ENCODE measurements around the gene RYR3. TPM values are rescaled to one million over a fixed set of nuclear protein-coding genes. Genes with fewer than 3 reads are reported as not detected.
"Not testable (repeated sequence)": the region's sequence is repeated elsewhere in the genome, so short reads cannot be mapped to it uniquely, and the experiment has no call there.

Gene RYR3
- total RNA-seq, 1 donor from 2014 or later = not detected

DNA sequence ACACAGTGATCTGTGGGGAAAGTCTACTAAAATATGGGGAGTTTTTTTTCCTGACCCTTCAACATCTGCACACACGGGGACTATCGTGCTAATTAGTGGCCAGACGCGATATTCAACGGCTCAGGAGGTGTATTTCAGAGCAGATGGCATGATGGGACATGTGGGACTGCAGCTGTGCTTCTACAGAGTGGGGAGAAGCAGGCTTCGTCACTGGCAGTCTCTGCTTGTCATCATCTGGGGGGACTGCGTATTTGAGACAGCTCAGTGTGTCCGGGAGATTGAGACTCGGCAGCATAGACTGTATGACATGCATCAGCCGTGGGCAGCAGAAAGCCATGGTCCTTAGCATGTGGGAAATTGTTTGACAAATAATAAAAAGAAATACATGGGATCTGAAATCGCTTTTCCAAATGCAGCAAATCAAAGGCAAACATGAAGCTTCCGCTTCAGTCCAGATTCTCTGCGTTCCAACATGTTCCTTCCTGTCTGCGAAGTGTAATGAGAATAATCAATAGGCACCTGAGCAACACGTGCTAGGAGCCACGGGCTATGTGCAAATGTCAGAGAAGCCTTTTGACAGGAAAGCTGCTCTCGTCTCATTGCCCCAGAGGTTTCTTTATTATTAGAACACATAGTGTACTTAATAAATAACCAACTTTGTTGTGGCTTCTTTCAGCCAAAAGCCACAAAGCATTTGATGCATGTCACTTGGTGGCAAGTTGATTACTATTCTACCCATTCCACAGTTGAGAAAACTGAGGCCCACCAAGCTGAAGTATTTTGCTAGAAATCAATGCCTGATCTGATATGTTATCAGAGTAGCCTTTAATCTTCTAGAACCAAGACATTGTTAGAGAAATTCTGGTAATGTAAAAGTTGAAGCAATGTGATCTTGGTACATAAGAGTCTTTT lies 276.3 kb downstream of the RYR3 start:
- H3K9me3 Mint-ChIP-seq = no peaks in the 10 kb centered on the region
- CTCF ChIA-PET = no interaction called here
- intact Hi-C loops (cut with micrococcal nuclease) = no loop called here
- POLR2A ChIA-PET = no interaction called here
- no peak overlapping the region for H3K27ac Mint-ChIP-seq
- DNase-seq (no peak), ATAC-seq (ENCODE audit: low read depth) (no peak)
- H3K36me3 Mint-ChIP-seq (ENCODE audit: low read depth) = no peaks in the 10 kb centered on the region
- TF ChIP-seq, protein P1, sequence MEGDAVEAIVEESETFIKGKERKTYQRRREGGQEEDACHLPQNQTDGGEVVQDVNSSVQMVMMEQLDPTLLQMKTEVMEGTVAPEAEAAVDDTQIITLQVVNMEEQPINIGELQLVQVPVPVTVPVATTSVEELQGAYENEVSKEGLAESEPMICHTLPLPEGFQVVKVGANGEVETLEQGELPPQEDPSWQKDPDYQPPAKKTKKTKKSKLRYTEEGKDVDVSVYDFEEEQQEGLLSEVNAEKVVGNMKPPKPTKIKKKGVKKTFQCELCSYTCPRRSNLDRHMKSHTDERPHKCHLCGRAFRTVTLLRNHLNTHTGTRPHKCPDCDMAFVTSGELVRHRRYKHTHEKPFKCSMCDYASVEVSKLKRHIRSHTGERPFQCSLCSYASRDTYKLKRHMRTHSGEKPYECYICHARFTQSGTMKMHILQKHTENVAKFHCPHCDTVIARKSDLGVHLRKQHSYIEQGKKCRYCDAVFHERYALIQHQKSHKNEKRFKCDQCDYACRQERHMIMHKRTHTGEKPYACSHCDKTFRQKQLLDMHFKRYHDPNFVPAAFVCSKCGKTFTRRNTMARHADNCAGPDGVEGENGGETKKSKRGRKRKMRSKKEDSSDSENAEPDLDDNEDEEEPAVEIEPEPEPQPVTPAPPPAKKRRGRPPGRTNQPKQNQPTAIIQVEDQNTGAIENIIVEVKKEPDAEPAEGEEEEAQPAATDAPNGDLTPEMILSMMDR (IDR thresholded peaks at IDR 0.05) = no peak
- no peaks in the 10 kb centered on the region for H3K4me1 Mint-ChIP-seq
- H3K4me3 Mint-ChIP-seq = no peak overlapping the region
- H3K27me3 Mint-ChIP-seq = peaks cover 5% of the 10 kb centered on the region

- DNase-seq = no peak
- no peak for ATAC-seq (ENCODE audit: low read depth)
- Mint-ChIP-seq H3K27me3 (peaks cover 5% of the 10 kb centered on the region), H3K4me1 (no peaks in the 10 kb centered on the region), H3K4me3 (no peak overlapping the region), H3K27ac (no peak overlapping the region), H3K9me3 (no peaks in the 10 kb centered on the region), H3K36me3 (ENCODE audit: low read depth) (no peaks in the 10 kb centered on the region)
- CTCF ChIA-PET = no interaction called here
- POLR2A ChIA-PET = no interaction called here
- intact Hi-C loops (cut with micrococcal nuclease) = no loop called here
- TF ChIP-seq, protein P1 (IDR thresholded peaks at IDR 0.05) = no peak
Measured at GRCh38 chr15:33587773-33588172, 277.0 kb downstream of the RYR3 start.

GRCh38 chr15:33592864-33593263 lies 282.1 kb downstream of the RYR3 start:
- Mint-ChIP-seq H3K4me1 (no peaks in the 10 kb centered on the region), H3K4me3 (no peak overlapping the region), H3K27ac (no peak overlapping the region), H3K9me3 (peaks cover 3% of the 10 kb centered on the region), H3K36me3 (ENCODE audit: low read depth) (no peaks in the 10 kb centered on the region), H3K27me3 (peaks cover 3% of the 10 kb centered on the region)
- ChIA-PET POLR2A (no interaction called here), CTCF (no interaction called here)
- TF ChIP-seq, protein P1 (IDR thresholded peaks at IDR 0.05) = no peak
- no peak for DNase-seq
- no peak for ATAC-seq (ENCODE audit: low read depth)
- intact Hi-C loops (cut with micrococcal nuclease) = no loop called here

DNA sequence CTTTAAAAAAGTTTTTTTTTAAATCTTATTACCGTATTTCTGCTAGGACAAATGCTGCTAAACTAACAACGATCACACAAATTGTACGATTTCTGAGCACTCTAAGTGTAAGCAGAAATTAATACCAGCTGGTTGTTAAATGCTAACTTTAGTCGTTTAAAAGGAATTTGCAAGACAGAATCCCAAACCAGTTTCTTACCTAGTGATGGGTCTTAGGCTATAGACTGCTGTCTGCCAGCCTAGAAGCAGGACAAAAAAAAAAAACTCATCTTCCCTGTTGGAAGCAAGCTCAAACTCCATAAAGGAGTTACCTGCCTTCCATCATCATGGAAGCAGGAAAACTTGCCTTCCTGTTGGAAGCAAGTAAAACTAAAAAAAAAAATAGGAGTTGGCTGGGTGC lies 287.6 kb downstream of the RYR3 start:
- H3K4me3 Mint-ChIP-seq; DNase-seq; H3K4me1 Mint-ChIP-seq; POLR2A ChIA-PET; H3K27ac Mint-ChIP-seq; ATAC-seq (ENCODE audit: low read depth); H3K36me3 Mint-ChIP-seq (ENCODE audit: low read depth); intact Hi-C loops (cut with micrococcal nuclease); H3K27me3 Mint-ChIP-seq; CTCF ChIA-PET; H3K9me3 Mint-ChIP-seq: not testable (repeated sequence)

DNA sequence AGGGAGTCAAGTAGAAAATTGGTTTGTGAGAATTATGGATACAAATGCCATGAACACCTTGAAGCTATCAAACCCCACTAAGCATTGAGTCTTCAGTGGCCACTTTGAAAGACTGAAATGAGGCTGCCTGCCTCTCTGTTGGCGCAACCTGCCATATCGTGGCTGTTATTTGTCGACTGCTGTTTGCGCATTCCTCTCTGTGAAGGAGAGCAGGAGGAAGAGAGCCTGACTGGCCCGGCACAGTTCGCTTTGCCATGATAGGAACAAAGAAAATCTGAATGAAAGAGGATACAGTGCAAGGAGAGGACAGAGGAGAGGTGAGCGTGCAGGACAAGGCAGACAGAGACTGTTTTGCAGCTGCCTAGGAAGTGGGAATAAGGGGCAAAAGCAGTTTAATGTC lies 289.4 kb downstream of the RYR3 start:
- Mint-ChIP-seq H3K4me1 (no peaks in the 10 kb centered on the region), H3K9me3 (no peaks in the 10 kb centered on the region), H3K36me3 (ENCODE audit: low read depth) (no peaks in the 10 kb centered on the region), H3K27ac (no peak overlapping the region), H3K4me3 (no peak overlapping the region), H3K27me3 (no peaks in the 10 kb centered on the region)
- CTCF ChIA-PET = no interaction called here
- DNase-seq = no peak
- no peak for ATAC-seq (ENCODE audit: low read depth)
- TF ChIP-seq, protein P1 (IDR thresholded peaks at IDR 0.05) = no peak
- intact Hi-C loops (cut with micrococcal nuclease) = no loop called here
- POLR2A ChIA-PET = no interaction called here

Measured in activated B cell treated with CpG ODN at 0.5 μM for 24 hours (primary cell).